ENCODE data around the gene JMY. TPM values are rescaled to one million over a fixed set of nuclear protein-coding genes. Genes with fewer than 3 reads are reported as not detected.

Gene JMY
- total RNA-seq, 4 donors from 2014 or later = 7.0 to 30.1 (median 11.3) TPM

- no peak for DNase-seq (ENCODE audit: low spot score)
- ATAC-seq (ENCODE audit: low FRiP score) = peak; percentile 71
- no peak for TF ChIP-seq CTCF (IDR thresholded peaks at IDR 0.05)
These were observed 83.1 kb downstream of the JMY start for GRCh38 chr5:79318935-79319614.

DNA sequence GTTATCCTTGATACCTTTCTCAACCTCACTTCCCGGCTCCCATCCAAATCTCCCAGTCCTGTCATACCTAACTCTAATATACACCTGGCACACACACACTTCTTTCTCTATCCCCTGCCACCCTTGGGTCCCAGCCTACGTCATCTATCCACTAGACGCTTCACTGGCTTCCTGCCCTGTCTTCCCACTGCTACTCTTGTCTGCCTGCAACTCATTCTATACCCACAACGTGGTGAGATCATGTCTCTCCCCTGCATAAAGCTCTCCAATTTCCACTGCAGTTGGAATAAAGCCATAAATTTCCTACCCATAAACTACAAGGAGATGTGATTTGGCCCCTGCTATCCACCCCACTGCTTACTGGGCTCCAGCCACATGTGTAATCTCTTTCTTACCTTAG lies 93.5 kb downstream of the JMY start:
- ATAC-seq (ENCODE audit: low FRiP score) = no peak
- TF ChIP-seq CTCF (IDR thresholded peaks at IDR 0.05) = no peak

GRCh38 chr5:79330071-79330470 lies 94.1 kb downstream of the JMY start:
- ATAC-seq (ENCODE audit: low FRiP score) (no peak), DNase-seq (ENCODE audit: low spot score) (no peak)
- TF ChIP-seq CTCF (IDR thresholded peaks at IDR 0.05) = no peak

More for the DNA sequence above, 93.5 kb downstream of the JMY start:
- no peak for DNase-seq (ENCODE audit: low spot score)

- TF ChIP-seq CTCF (IDR thresholded peaks at IDR 0.05) = no peak
- ATAC-seq (ENCODE audit: low FRiP score) = no peak
- no peak for DNase-seq (ENCODE audit: low spot score)
These were observed 98.1 kb downstream of the JMY start for GRCh38 chr5:79333852-79334557.

DNA sequence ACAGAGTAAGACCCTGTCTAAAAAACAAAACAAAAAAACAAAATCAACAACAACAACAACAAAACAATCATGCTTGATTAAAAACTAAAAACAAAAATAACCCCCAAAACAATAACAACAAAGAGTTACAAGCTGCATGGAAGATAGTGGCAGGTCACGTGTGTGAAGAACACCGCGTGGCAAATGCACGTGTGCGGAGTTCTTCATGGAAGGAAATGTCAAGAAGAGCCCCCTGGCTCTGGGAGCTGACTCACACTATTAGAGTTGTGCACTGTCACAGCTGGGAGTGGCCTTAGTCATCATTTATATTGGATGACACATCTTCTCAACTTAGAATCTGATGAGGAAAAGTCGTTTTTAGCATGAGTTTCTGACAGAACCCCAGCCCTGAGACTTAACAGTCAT lies 110.5 kb downstream of the JMY start:
- no peak for TF ChIP-seq CTCF (IDR thresholded peaks at IDR 0.05)
- DNase-seq (ENCODE audit: low spot score) = no peak
- no peak for ATAC-seq (ENCODE audit: low FRiP score)

- DNase-seq (ENCODE audit: low spot score) (no peak), ATAC-seq (ENCODE audit: low FRiP score) (no peak)
- no peak for TF ChIP-seq CTCF (IDR thresholded peaks at IDR 0.05)
These were observed 113.1 kb downstream of the JMY start for GRCh38 chr5:79349047-79349446.

DNA sequence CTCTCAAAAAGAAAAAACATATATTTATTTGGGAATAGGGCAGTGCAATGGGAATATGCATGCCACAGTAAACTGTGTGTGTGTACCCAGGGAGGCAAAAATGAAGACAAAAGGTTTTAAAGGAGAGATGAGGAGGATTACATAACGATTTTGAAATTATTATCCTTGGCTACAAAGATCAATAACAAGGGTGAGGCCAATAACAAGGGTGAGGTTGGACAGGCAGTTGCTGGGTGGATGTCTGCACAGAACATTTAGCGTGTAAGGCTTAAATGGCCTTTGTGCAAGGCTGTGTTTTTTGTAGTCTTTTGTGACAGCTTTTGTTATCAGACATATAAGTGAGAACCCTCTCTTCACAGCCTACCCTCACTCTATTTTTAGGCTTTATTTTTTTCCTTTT lies 114.0 kb downstream of the JMY start:
- DNase-seq (ENCODE audit: low spot score) (no peak), ATAC-seq (ENCODE audit: low FRiP score) (no peak)
- TF ChIP-seq CTCF (IDR thresholded peaks at IDR 0.05) = no peak
